ENCODE data around the gene TPBG. TPM values are rescaled to one million over a fixed set of nuclear protein-coding genes. Genes with fewer than 3 reads are reported as not detected.

The TPBG gene
- total and polyA plus RNA-seq, 7 donors = 0.92 to 10.8 (median 6.1) TPM

- Histone ChIP-seq H3K27me3 (no peaks in the 10 kb centered on the region), H3K4me3 (no peak overlapping the region), H3K27ac (peak overlapping the region in 1 of 4 donors; percentile 31), H3K9me3 (no peaks in the 10 kb centered on the region), H3K4me1 (no peaks in the 10 kb centered on the region), H3K36me3 (no peaks in the 10 kb centered on the region)
- 89 to 97% methylated on average over 1 of the region's 1 CpG for WGBS, 2 donors
- intact Hi-C loops (cut with DNase I) = no loop called here
- no peak for TF ChIP-seq EP300 (IDR thresholded peaks at IDR 0.05)
- no peak for TF ChIP-seq POLR2AphosphoS5 (IDR thresholded peaks at IDR 0.05)
- TF ChIP-seq CTCF (IDR thresholded peaks at IDR 0.05) = no peak
- TF ChIP-seq POLR2A (IDR thresholded peaks at IDR 0.05) = no peak
- no peak for DNase-seq
Observed at GRCh38 chr6:82396964-82397751, 33.5 kb downstream of the TPBG start.

GRCh38 chr6:82397962-82398692, 34.5 kb downstream of the TPBG start:
- H3K27ac ChIP-seq = peak overlapping the region in 2 of 4 donors; percentile 4 to 31
- 93 to 100% methylated on average over 1 of the region's 1 CpG for WGBS, 2 donors
- no peak for DNase-seq
- TF ChIP-seq CTCF (IDR thresholded peaks at IDR 0.05) = no peak
- peak in 1 of 4 donors; percentile 45 for TF ChIP-seq POLR2AphosphoS5 (IDR thresholded peaks at IDR 0.05)
- no peaks in the 10 kb centered on the region for H3K4me1 ChIP-seq
- intact Hi-C loops (cut with DNase I) = no loop called here
- H3K36me3 ChIP-seq = no peaks in the 10 kb centered on the region
- no peak overlapping the region for H3K4me3 ChIP-seq
- H3K27me3 ChIP-seq = no peaks in the 10 kb centered on the region
- no peaks in the 10 kb centered on the region for H3K9me3 ChIP-seq

- no peaks in the 10 kb centered on the region for H3K27me3 ChIP-seq
- no peak overlapping the region for H3K4me3 ChIP-seq
- TF ChIP-seq CTCF (IDR thresholded peaks at IDR 0.05) (no peak), POLR2A (IDR thresholded peaks at IDR 0.05) (no peak), EP300 (IDR thresholded peaks at IDR 0.05) (no peak), POLR2AphosphoS5 (IDR thresholded peaks at IDR 0.05) (no peak)
- no peaks in the 10 kb centered on the region for H3K4me1 ChIP-seq
- intact Hi-C loops (cut with DNase I) = no loop called here
- DNase-seq = no peak
- H3K9me3 ChIP-seq = no peaks in the 10 kb centered on the region
- no peak overlapping the region for H3K27ac ChIP-seq
- WGBS, 2 donors = 88% methylated on average over 2 of the region's 2 CpGs
- H3K36me3 ChIP-seq = no peaks in the 10 kb centered on the region
Observed at GRCh38 chr6:82408952-82409431, 45.4 kb downstream of the TPBG start.

GRCh38 chr6:82410151-82410648, 46.6 kb downstream of the TPBG start:
- WGBS, 2 donors = 59 to 90% methylated on average over 3 of the region's 3 CpGs

More at GRCh38 chr6:82410151-82410648, 46.6 kb downstream of the TPBG start:
- Histone ChIP-seq H3K36me3 (no peaks in the 10 kb centered on the region), H3K9me3 (no peaks in the 10 kb centered on the region), H3K27me3 (no peaks in the 10 kb centered on the region), H3K27ac (no peak overlapping the region), H3K4me3 (no peak overlapping the region), H3K4me1 (no peaks in the 10 kb centered on the region)
- no peak for TF ChIP-seq POLR2AphosphoS5 (IDR thresholded peaks at IDR 0.05)
- TF ChIP-seq POLR2A (IDR thresholded peaks at IDR 0.05) = no peak
- TF ChIP-seq EP300 (IDR thresholded peaks at IDR 0.05) = no peak
- TF ChIP-seq CTCF (IDR thresholded peaks at IDR 0.05) = no peak
- DNase-seq = no peak
- intact Hi-C loops (cut with DNase I) = no loop called here
